ENCODE measurements around the gene TEX101. TPM values are rescaled to one million over a fixed set of nuclear protein-coding genes. Genes with fewer than 3 reads are reported as not detected.
A peak's percentile ranks its signal among the peaks of the same experiment; 100 is the strongest.

The TEX101 gene
- total RNA-seq, 6 experiments from 2014 or later: not detected

- DNase-seq: no peak
- H3K4me3 Mint-ChIP-seq: peak overlapping the region; percentile 91
- peaks cover 32% of the 10 kb centered on the region for H3K4me1 Mint-ChIP-seq (ENCODE audit: low read depth)
- H3K9me3 Mint-ChIP-seq: no peaks in the 10 kb centered on the region
- H3K27me3 Mint-ChIP-seq (ENCODE audit: insufficient read depth): peaks cover 24% of the 10 kb centered on the region
- TF ChIP-seq CTCF (IDR thresholded peaks at IDR 0.05): no peak
- no peak overlapping the region for H3K27ac Mint-ChIP-seq
- no peaks in the 10 kb centered on the region for H3K36me3 Mint-ChIP-seq (ENCODE audit: low read depth)
These were observed 48.2 kb downstream of the TEX101 start for GRCh38 chr19:43462785-43463380.

GRCh38 chr19:43463381-43464133 is 48.9 kb downstream of the TEX101 start:
- H3K4me1 Mint-ChIP-seq (ENCODE audit: low read depth): peaks cover 39% of the 10 kb centered on the region
- H3K4me3 Mint-ChIP-seq: peak overlapping the region; percentile 91
- TF ChIP-seq CTCF (IDR thresholded peaks at IDR 0.05): no peak
- H3K27ac Mint-ChIP-seq: peak overlapping the region; percentile 68
- H3K36me3 Mint-ChIP-seq (ENCODE audit: low read depth): no peaks in the 10 kb centered on the region
- H3K27me3 Mint-ChIP-seq (ENCODE audit: insufficient read depth): peaks cover 24% of the 10 kb centered on the region
- H3K9me3 Mint-ChIP-seq: no peaks in the 10 kb centered on the region
- DNase-seq: peak; percentile 61

- Mint-ChIP-seq H3K4me1 (ENCODE audit: low read depth) (peaks cover 46% of the 10 kb centered on the region), H3K27ac (peak overlapping the region; percentile 68), H3K4me3 (peak overlapping the region; percentile 91), H3K27me3 (ENCODE audit: insufficient read depth) (peaks cover 24% of the 10 kb centered on the region), H3K9me3 (no peaks in the 10 kb centered on the region), H3K36me3 (ENCODE audit: low read depth) (no peaks in the 10 kb centered on the region)
- DNase-seq: no peak
- TF ChIP-seq CTCF (IDR thresholded peaks at IDR 0.05): no peak
These were observed 49.6 kb downstream of the TEX101 start for GRCh38 chr19:43464134-43464775.

GRCh38 chr19:43465468-43466120 is 50.9 kb downstream of the TEX101 start, which contains the start of gene LYPD3:
TSS of gene LYPD3 (minus strand) at chr19:43465608. CDS start at chr19:43465571, 37 bp downstream.
- Mint-ChIP-seq H3K27me3 (ENCODE audit: insufficient read depth) (peaks cover 20% of the 10 kb centered on the region), H3K36me3 (ENCODE audit: low read depth) (no peaks in the 10 kb centered on the region), H3K27ac (no peak within 1 kb of the TSS), H3K4me1 (ENCODE audit: low read depth) (peaks cover 57% of the 10 kb centered on the region), H3K9me3 (no peaks in the 10 kb centered on the region), H3K4me3 (peak within 1 kb of the TSS; percentile 91; the same call in 1 of the 2 replicates)
- TF ChIP-seq CTCF (IDR thresholded peaks at IDR 0.05): no peak
- DNase-seq: peak; percentile 28

- Mint-ChIP-seq H3K36me3 (ENCODE audit: low read depth) (no peaks in the 10 kb centered on the region), H3K4me3 (no peak overlapping the region), H3K27me3 (ENCODE audit: insufficient read depth) (peaks cover 9% of the 10 kb centered on the region), H3K4me1 (ENCODE audit: low read depth) (peaks cover 62% of the 10 kb centered on the region), H3K27ac (no peak overlapping the region), H3K9me3 (no peaks in the 10 kb centered on the region)
- no peak for TF ChIP-seq CTCF (IDR thresholded peaks at IDR 0.05)
- no peak for DNase-seq
These were observed 52.1 kb downstream of the TEX101 start for GRCh38 chr19:43466793-43467192.
